HepG2 (cell line): ENCODE results near the gene P2RY6. TPM values are rescaled to one million over a fixed set of nuclear protein-coding genes. Genes with fewer than 3 reads are reported as not detected.

Source experiments
- HMG20B ChIP-seq: conservative IDR thresholded peaks from 2 replicates; pipeline ENCODE4 v1.6.1; 2016; ENCODE audit warnings: missing genetic modification reagents, missing compliant biosample characterization
- HNRNPL ChIP-seq: fragments of 200-400 bp; formaldehyde crosslinking; IDR thresholded peaks from 2 replicates; pipeline ENCODE4 v1.6.1; 2017; ENCODE audit warnings: mild to moderate bottlenecking, low read depth, low read length
- KAT7 ChIP-seq: IDR thresholded peaks from 2 replicates; pipeline ENCODE4 v1.6.1; 2018; ENCODE audit warnings: borderline replicate concordance, missing compliant biosample characterization
- KLF11 ChIP-seq: IDR thresholded peaks from 2 replicates; pipeline ENCODE4 v1.6.1; 2016; ENCODE audit warnings: missing compliant biosample characterization
- KLF15 ChIP-seq: sonication (generic); formaldehyde crosslinking; IDR thresholded peaks from 2 replicates; pipeline ENCODE4 v1.8.1; 2023; ENCODE audit warnings: borderline replicate concordance, mild to moderate bottlenecking, inconsistent platforms, missing genetic modification reagents, mixed read lengths
- LCORL ChIP-seq, 2 experiments: fragments of 450-650 bp in 1 of 2; sonication (generic) in 1 of 2; formaldehyde crosslinking in 1 of 2; IDR thresholded peaks; 2 replicates each; pipeline versions ENCODE4 v1.5.0 to v1.6.1; 2017 to 2020; ENCODE audit warnings: antibody characterized with exemption in 1 of 2, missing genetic modification reagents in 1 of 2
- RBM22 ChIP-seq: fragments of 200-400 bp; formaldehyde crosslinking; optimal IDR thresholded peaks from 2 replicates; pipeline ENCODE3; 2017; ENCODE audit warnings: mild to moderate bottlenecking, low read length, moderate library complexity
- ZNF136 ChIP-seq: sonication (generic); formaldehyde crosslinking; IDR thresholded peaks from 2 replicates; pipeline ENCODE4 v1.8.1; 2022; ENCODE audit warnings: low read depth, mild to moderate bottlenecking, moderate library complexity, missing genetic modification reagents
- ZNF160 ChIP-seq: sonication (generic); formaldehyde crosslinking; IDR thresholded peaks from 2 replicates; pipeline ENCODE4 v1.8.0; 2022; ENCODE audit warnings: mild to moderate bottlenecking, inconsistent platforms, missing genetic modification reagents
- ZNF24 ChIP-seq: fragments of 450-650 bp; IDR thresholded peaks from 2 replicates; pipeline ENCODE4 v1.6.1; 2017; ENCODE audit warnings: antibody characterized with exemption, mild to moderate bottlenecking
- ZNF354B ChIP-seq: sonication (generic); formaldehyde crosslinking; IDR thresholded peaks from 2 replicates; pipeline ENCODE4 v1.8.0; 2022; ENCODE audit warnings: mild to moderate bottlenecking, missing genetic modification reagents
- ZNF572 ChIP-seq: sonication (generic); formaldehyde crosslinking; IDR thresholded peaks from 2 replicates; pipeline ENCODE4 v1.5.1; 2020; ENCODE audit warnings: mild to moderate bottlenecking, missing genetic modification reagents
- ZNF841 ChIP-seq: sonication (generic); formaldehyde crosslinking; IDR thresholded peaks from 2 replicates; pipeline ENCODE4 v1.8.1; 2023; ENCODE audit warnings: missing genetic modification reagents, borderline replicate concordance
- ZSCAN30 ChIP-seq: sonication (generic); formaldehyde crosslinking; IDR thresholded peaks from 2 replicates; pipeline ENCODE4 v1.5.0; 2020; ENCODE audit warnings: mild to moderate bottlenecking, missing genetic modification reagents
- polyA plus RNA-seq, 8 experiments: library from polyadenylated mRNA; depleted of rRNA in 3 of 8; stranded (reverse) in 7 of 8; unstranded in 1 of 8; fragments of >200 nt; fragmentation: Illumina TruSeq in 4 of 8; extraction: Trizol in 4 of 8; gene quantifications; 2 replicates each; pipeline versions ENCODE4 v1.2.1 to v1.2.3, GENCODE V29; 2011 to 2016; ENCODE audit warnings: low read depth in 4 of 8, missing spikeins in 1 of 8, mixed read lengths in 1 of 8; ENCODE audit not compliant: insufficient read depth in 1 of 8
- total RNA-seq, 5 experiments: library from RNA; depleted of rRNA; stranded (reverse); fragments of >200 nt; fragmentation: Illumina TruSeq; extraction: Trizol; gene quantifications; 2 replicates each; pipeline ENCODE4 v1.2.3, GENCODE V29; 2016; ENCODE audit warnings: low read depth in 1 of 5
- TF ChIP-seq, protein P1 (sequence below): sonication (generic); formaldehyde crosslinking; IDR thresholded peaks from 2 replicates; pipeline ENCODE4 v1.4.0; 2020; ENCODE audit warnings: missing genetic modification reagents
- TF ChIP-seq, protein P2 (sequence below): sonication (generic); formaldehyde crosslinking; conservative IDR thresholded peaks from 2 replicates; pipeline ENCODE4 v1.5.0; 2020; ENCODE audit warnings: missing genetic modification reagents
- TF ChIP-seq, protein P3 (sequence below): sonication (generic); formaldehyde crosslinking; IDR thresholded peaks from 2 replicates; pipeline ENCODE4 v1.8.1; 2023; ENCODE audit warnings: missing genetic modification reagents, inconsistent platforms, borderline replicate concordance
- TF ChIP-seq, protein P4 (sequence below): IDR thresholded peaks from 2 replicates; pipeline ENCODE4 v1.6.1; 2012; ENCODE audit warnings: inconsistent platforms
- TF ChIP-seq, protein P5 (sequence below): sonication (generic); formaldehyde crosslinking; IDR thresholded peaks from 2 replicates; pipeline ENCODE4 v1.4.0; 2020; ENCODE audit warnings: missing genetic modification reagents
- TF ChIP-seq, protein P6 (sequence below): sonication (generic); formaldehyde crosslinking; IDR thresholded peaks from 2 replicates; pipeline ENCODE4 v1.4.0; 2020; ENCODE audit warnings: missing genetic modification reagents, low read depth, mild to moderate bottlenecking, borderline replicate concordance

Gene P2RY6
- total and polyA plus RNA-seq, 2 of the 13 experiments (the other 11 are each of a cell fraction or from before 2014, with no cell fraction given): 0.09 to 0.29 TPM

DNA sequence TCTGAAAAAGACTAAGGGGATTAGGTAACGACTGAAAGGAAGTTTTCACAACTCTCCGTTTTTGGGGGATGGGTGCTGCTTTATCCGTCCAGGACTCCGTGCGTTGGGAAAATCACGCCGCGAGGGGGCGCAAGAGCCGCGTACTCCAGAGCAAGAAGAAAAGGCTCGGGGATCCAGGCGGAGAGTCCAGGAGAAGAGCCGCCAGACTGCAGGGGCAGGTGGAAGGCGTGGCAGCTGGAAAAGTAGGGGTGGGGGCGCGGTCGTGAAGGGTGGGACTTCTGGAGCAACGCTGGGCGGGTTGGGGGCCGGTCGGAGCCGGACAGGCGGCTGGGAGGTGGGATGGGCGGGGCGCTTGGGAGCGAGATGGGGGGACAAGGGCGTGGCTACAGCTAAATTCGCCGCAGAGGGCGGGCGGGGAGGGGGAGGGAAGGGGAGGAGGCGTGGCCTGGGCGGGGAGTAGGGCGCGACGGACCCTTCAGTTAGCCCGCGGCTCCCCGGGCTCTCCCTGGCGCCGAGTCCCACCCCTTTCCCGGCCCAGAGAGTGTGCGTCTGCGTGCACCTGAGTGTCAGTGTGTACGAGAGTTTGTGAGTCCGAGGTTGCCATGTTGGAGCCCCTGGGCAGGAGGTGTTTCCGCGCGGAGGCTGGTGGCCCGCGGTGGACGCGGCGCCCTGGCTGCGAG lies 35.3 kb downstream of the P2RY6 start (continued):
- TF ChIP-seq, protein P1, sequence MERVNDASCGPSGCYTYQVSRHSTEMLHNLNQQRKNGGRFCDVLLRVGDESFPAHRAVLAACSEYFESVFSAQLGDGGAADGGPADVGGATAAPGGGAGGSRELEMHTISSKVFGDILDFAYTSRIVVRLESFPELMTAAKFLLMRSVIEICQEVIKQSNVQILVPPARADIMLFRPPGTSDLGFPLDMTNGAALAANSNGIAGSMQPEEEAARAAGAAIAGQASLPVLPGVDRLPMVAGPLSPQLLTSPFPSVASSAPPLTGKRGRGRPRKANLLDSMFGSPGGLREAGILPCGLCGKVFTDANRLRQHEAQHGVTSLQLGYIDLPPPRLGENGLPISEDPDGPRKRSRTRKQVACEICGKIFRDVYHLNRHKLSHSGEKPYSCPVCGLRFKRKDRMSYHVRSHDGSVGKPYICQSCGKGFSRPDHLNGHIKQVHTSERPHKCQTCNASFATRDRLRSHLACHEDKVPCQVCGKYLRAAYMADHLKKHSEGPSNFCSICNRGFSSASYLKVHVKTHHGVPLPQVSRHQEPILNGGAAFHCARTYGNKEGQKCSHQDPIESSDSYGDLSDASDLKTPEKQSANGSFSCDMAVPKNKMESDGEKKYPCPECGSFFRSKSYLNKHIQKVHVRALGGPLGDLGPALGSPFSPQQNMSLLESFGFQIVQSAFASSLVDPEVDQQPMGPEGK (CRISPR knock-in tag): peak; percentile 70; the same call in 1 of the 2 replicates
- TF ChIP-seq ZNF160 (CRISPR knock-in tag): no peak
- TF ChIP-seq, protein P2, sequence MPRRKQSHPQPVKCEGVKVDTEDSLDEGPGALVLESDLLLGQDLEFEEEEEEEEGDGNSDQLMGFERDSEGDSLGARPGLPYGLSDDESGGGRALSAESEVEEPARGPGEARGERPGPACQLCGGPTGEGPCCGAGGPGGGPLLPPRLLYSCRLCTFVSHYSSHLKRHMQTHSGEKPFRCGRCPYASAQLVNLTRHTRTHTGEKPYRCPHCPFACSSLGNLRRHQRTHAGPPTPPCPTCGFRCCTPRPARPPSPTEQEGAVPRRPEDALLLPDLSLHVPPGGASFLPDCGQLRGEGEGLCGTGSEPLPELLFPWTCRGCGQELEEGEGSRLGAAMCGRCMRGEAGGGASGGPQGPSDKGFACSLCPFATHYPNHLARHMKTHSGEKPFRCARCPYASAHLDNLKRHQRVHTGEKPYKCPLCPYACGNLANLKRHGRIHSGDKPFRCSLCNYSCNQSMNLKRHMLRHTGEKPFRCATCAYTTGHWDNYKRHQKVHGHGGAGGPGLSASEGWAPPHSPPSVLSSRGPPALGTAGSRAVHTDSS: no peak
- TF ChIP-seq ZSCAN30 (CRISPR knock-in tag): no peak
- TF ChIP-seq HMG20B (CRISPR knock-in tag): no peak
- 0 out of 2 replicates have a peak, but pooled peaks have one; percentile 25 for TF ChIP-seq KAT7
- 0 out of 2 replicates have a peak, but pooled peaks have one; percentile 48 for TF ChIP-seq ZNF572 (CRISPR knock-in tag)
- TF ChIP-seq ZNF24: no peak
- TF ChIP-seq KLF11 (CRISPR knock-in tag): no peak
- TF ChIP-seq, protein P3, sequence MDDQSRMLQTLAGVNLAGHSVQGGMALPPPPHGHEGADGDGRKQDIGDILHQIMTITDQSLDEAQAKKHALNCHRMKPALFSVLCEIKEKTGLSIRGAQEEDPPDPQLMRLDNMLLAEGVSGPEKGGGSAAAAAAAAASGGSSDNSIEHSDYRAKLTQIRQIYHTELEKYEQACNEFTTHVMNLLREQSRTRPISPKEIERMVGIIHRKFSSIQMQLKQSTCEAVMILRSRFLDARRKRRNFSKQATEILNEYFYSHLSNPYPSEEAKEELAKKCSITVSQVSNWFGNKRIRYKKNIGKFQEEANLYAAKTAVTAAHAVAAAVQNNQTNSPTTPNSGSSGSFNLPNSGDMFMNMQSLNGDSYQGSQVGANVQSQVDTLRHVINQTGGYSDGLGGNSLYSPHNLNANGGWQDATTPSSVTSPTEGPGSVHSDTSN: no peak
- TF ChIP-seq RBM22: no peak
- TF ChIP-seq ZNF136 (CRISPR knock-in tag): 0 out of 2 replicates have a peak, but pooled peaks have one; percentile 24
- TF ChIP-seq ZNF354B (CRISPR knock-in tag): no peak
- TF ChIP-seq, protein P4, sequence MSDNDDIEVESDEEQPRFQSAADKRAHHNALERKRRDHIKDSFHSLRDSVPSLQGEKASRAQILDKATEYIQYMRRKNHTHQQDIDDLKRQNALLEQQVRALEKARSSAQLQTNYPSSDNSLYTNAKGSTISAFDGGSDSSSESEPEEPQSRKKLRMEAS: peak; percentile 38; the same call in 1 of the 2 replicates
- no peak for TF ChIP-seq LCORL (IDR thresholded peaks at IDR 0.05)
- TF ChIP-seq LCORL (CRISPR knock-in tag; IDR thresholded peaks at IDR 0.05): peak; percentile 88
- TF ChIP-seq ZNF841 (CRISPR knock-in tag): no peak
- TF ChIP-seq, protein P5, sequence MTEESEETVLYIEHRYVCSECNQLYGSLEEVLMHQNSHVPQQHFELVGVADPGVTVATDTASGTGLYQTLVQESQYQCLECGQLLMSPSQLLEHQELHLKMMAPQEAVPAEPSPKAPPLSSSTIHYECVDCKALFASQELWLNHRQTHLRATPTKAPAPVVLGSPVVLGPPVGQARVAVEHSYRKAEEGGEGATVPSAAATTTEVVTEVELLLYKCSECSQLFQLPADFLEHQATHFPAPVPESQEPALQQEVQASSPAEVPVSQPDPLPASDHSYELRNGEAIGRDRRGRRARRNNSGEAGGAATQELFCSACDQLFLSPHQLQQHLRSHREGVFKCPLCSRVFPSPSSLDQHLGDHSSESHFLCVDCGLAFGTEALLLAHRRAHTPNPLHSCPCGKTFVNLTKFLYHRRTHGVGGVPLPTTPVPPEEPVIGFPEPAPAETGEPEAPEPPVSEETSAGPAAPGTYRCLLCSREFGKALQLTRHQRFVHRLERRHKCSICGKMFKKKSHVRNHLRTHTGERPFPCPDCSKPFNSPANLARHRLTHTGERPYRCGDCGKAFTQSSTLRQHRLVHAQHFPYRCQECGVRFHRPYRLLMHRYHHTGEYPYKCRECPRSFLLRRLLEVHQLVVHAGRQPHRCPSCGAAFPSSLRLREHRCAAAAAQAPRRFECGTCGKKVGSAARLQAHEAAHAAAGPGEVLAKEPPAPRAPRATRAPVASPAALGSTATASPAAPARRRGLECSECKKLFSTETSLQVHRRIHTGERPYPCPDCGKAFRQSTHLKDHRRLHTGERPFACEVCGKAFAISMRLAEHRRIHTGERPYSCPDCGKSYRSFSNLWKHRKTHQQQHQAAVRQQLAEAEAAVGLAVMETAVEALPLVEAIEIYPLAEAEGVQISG (CRISPR knock-in tag): peak; percentile 84; the same call in 1 of the 2 replicates
- TF ChIP-seq, protein P6, sequence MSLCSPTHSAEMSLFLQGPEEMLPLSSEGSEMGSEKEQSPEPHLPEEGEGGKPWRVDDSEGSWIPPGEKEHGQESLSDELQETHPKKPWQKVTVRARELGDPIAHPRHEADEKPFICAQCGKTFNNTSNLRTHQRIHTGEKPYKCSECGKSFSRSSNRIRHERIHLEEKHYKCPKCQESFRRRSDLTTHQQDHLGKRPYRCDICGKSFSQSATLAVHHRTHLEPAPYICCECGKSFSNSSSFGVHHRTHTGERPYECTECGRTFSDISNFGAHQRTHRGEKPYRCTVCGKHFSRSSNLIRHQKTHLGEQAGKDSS (CRISPR knock-in tag): peak; percentile 94
- TF ChIP-seq HNRNPL: no peak
- TF ChIP-seq KLF15 (CRISPR knock-in tag): no peak; the same call in 1 of the 2 replicates
